Large intestine (tissue), 3 donors: ENCODE measurements around the gene H2BK1. TPM values are rescaled to one million over a fixed set of nuclear protein-coding genes. Genes with fewer than 3 reads are reported as not detected.
A peak's percentile ranks its signal among the peaks of the same experiment; 100 is the strongest.

Source experiments
- DNase-seq, 2 donors: peaks; one replicate each; pipeline versions ENCODE4 v3.0.0 to v3.0.0-alpha.2; 2013
- H3K27ac ChIP-seq: one replicate; pipeline ENCODE4 v1.5.1; 2013; ENCODE audit warnings: low read length
- H3K27me3 ChIP-seq: 2 replicates; pipeline ENCODE4 v1.6.1; 2013; ENCODE audit warnings: low read length; ENCODE audit not compliant: control insufficient read depth, insufficient read depth
- H3K36me3 ChIP-seq: 2 replicates; pipeline ENCODE4 v1.6.1; 2013; ENCODE audit warnings: low read length; ENCODE audit not compliant: control insufficient read depth, insufficient read depth
- H3K4me1 ChIP-seq: one replicate; pipeline ENCODE4 v1.6.1; 2013; ENCODE audit warnings: low read length; ENCODE audit not compliant: control insufficient read depth, insufficient read depth
- H3K4me3 ChIP-seq: one replicate; pipeline ENCODE4 v1.5.1; 2013; ENCODE audit warnings: low read length
- H3K9me3 ChIP-seq: one replicate; pipeline ENCODE4 v1.6.1; 2013; ENCODE audit warnings: mild to moderate bottlenecking, low read depth, low read length, moderate library complexity; ENCODE audit not compliant: control insufficient read depth
- WGBS: methylation state at CpG from one replicate; pipeline ENCODE4 v1.1.5; 2013; ENCODE audit warnings: low lambda C conversion rate; ENCODE audit not compliant: insufficient coverage; 5-methylcytosine and 5-hydroxymethylcytosine counted together
- polyA plus RNA-seq: library from polyadenylated mRNA; unstranded; fragments of 120-200 nt; gene quantifications from one replicate; pipeline ENCODE4 v1.2.1, GENCODE V29; 2013

H2BK1 gene
- polyA plus RNA-seq, 1 donor = not detected

DNA sequence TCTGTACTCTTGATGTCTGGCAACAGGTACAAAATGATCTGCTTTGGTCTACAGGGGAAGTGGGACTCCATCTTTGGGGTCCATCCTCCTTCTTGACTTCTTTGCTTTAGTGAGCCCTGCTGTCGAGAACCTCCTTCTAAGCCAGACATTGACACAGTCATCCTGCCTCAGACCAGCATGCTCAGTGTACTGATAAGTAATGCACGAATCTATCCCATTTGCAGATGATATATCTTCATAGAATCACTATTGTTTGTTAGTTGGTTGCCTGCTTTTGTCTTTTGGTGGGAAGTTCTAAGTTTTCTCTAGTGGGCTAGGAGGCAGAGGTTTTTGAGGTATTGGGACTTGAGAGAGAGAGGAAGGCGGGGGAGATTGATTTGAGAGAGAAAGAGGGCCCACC is 8.9 kb downstream of the H2BK1 start:
- Histone ChIP-seq H3K4me1 (no peaks in the 10 kb centered on the region), H3K4me3 (no peak overlapping the region), H3K27ac (no peak overlapping the region), H3K36me3 (no peaks in the 10 kb centered on the region), H3K9me3 (no peaks in the 10 kb centered on the region), H3K27me3 (peaks cover 42% of the 10 kb centered on the region)
- DNase-seq = no peak
- no CpG with 5 or more reads among the region's 3 CpGs for WGBS

DNA sequence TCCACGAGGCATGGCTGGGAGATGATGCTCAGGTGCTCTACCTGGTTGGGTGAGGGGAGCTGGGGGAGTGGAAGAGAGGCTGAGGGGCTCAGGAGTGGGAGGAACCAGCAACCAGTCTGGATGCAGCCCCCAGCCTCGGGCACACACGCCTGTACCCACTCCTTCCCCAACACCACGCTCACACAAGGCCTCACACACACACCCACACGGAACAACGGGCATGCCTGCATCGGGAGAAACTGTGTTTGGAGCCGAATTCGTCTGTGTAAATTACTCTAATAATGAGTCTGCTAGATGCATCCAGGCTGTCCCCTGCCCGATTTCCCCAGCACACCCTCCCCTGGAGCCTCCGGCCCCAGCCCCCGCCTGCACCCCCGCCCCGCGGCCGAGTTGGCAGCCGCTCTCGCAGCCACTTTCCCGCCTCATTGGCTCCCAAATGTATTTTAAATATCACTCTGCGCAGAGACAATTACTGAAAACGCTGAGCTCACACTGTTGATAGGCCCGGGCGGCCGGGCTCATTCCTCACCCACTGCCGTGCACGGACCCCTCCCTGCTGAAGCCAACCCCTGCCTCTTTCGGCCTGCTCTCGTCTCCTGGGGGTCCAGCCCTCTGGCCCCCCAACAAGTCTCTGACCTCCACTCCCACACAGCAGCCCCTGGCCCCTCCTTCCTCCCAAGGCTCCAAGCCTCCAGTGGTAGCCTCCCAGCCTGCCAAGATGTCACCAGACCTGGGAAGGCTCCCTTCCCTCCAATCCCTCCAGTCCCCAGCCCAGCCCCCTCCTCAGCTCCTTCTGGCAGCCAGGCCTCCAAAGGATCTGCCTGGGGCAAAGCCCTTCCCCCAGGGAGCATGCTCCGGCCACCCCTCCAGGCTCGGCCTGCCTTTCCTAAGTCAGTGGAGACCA is 11.1 kb downstream of the H2BK1 start:
- no peak overlapping the region for H3K27ac ChIP-seq
- H3K4me1 ChIP-seq = no peaks in the 10 kb centered on the region
- H3K36me3 ChIP-seq = no peaks in the 10 kb centered on the region
- peaks cover 38% of the 10 kb centered on the region for H3K27me3 ChIP-seq
- H3K4me3 ChIP-seq = no peak overlapping the region
- no CpG with 5 or more reads among the region's 30 CpGs for WGBS
- DNase-seq = peak; percentile 12 to 23
- no peaks in the 10 kb centered on the region for H3K9me3 ChIP-seq

DNA sequence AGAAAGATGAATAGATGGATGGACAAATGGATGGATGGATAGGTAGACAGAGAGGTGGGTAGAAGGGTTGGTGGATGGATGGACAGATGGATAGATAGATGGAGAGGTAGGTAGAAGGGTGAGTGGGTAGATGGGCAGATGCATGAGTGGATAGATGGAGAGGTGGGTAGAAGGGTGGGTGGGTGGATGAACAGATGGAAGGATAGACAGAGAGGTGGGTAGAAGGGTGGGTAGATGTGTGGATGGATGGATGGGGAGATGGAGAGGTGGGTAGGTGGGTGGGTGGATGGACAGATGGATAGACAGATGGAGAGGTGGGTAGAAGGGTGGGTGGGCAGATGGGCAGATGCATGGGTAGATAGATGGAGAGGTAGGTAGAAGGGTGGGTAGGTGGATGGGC is 12.4 kb downstream of the H2BK1 start:
- DNase-seq = no peak
- H3K9me3 ChIP-seq = no peaks in the 10 kb centered on the region
- no peak overlapping the region for H3K27ac ChIP-seq
- H3K27me3 ChIP-seq = peaks cover 29% of the 10 kb centered on the region
- no peak overlapping the region for H3K4me3 ChIP-seq
- no peaks in the 10 kb centered on the region for H3K4me1 ChIP-seq
- H3K36me3 ChIP-seq = no peaks in the 10 kb centered on the region

DNA sequence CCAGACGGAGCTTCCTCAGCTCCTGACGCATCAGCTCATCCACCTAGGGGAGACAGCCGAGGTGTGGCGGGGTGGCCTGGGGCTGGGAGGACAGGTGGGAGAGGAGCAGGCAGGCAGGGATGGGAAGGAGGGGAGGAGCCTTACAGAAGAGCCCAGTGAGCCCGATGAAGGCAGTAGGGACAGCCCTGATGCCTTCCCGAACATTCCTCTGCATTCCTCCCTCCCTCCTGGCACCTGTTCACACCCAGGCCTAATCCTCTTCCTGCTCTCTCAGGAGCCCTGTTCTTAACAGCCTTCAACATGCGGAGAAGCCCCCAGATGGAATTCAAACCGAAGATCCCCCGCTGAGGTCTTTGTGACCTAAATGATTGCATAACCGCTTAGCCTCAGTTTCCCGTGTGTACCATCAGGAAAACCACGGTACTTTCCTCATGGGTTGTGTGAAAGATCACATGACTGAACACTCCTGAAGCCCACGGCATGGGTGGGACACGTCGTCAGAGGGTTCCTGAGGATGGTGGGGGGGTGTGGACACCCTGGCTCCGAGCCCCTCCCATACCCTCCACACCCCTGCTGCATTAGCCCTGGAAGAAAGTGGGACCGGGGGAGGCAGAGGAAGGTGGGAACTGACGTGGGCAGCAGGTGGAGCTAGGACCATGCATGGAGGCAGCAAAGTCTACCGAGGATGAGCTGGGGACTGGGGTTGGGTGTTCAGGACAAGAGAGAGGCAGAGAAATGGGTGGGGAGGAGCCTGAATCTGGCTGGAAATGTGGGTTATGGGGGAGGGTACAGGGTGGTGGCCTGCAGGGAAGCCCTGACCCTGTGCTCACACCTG is 14.5 kb downstream of the H2BK1 start:
- H3K27me3 ChIP-seq = peaks cover 24% of the 10 kb centered on the region
- H3K4me3 ChIP-seq = no peak overlapping the region
- H3K27ac ChIP-seq = no peak overlapping the region
- WGBS = no CpG with 5 or more reads among the region's 19 CpGs
- no peaks in the 10 kb centered on the region for H3K4me1 ChIP-seq
- H3K9me3 ChIP-seq = no peaks in the 10 kb centered on the region
- no peaks in the 10 kb centered on the region for H3K36me3 ChIP-seq
- no peak for DNase-seq

DNA sequence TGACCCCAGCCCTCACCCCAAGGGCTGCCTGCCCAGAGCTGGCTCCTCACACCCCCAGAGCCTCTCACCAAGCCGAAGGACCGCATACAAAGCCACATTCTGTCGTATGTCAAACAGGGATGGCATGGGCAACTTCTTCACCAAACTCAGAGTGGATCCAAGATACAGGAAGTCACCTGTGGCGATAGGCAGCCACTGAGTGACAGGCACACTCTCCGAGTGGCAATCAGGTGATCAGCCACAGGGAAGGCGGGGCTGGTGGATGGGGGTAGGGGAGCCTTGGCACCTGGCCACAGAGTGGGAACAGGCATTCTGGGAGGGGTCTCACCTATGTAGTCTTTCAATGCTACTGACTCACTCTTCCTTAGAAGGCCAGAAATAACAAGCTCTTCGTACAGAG is 16.1 kb downstream of the H2BK1 start:
- Histone ChIP-seq H3K4me1 (no peaks in the 10 kb centered on the region), H3K4me3 (no peak overlapping the region), H3K36me3 (no peaks in the 10 kb centered on the region), H3K27ac (no peak overlapping the region), H3K27me3 (peaks cover 27% of the 10 kb centered on the region), H3K9me3 (no peaks in the 10 kb centered on the region)
- no CpG with 5 or more reads among the region's 7 CpGs for WGBS
- no peak for DNase-seq

DNA sequence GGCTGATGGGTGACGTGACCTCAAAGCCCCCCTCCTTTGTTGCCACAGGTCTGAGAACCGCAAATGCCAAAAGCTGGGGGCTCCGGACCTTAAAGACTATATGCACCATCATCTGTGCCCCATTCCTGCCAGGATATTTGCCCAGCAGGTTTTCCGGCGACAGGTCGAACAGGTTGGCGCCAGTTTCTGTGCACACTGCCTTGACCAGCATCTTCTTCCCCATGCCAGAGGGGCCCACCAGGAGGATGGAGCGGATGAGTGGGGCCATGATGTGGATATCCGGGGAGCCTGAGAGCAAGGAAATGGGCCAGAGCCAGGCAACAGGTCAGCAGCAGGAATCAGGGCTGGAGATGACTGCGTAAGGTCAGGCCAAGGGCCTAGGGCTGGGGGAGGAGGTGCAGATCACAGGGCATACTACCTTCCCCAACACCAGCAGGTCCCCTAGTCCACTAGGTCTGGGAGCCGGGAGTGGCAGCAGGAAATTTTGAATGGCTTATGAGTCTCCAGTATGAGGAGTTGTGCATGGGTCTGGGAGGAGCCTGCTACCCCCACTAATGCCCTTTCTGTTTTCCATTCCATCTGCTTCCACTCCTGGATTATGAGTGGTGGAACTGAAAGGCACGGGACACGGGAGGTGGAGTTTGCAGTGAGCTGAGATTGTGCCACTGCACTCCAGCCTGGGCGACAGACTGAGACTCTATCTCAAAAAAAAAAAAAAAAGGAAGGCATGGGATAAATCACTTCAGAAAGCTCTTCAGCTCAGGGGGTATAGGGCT is 16.9 kb downstream of the H2BK1 start:
- H3K27ac ChIP-seq = no peak overlapping the region
- H3K36me3 ChIP-seq = no peaks in the 10 kb centered on the region
- no peak for DNase-seq
- no CpG with 5 or more reads among the region's 14 CpGs for WGBS
- H3K27me3 ChIP-seq = peaks cover 27% of the 10 kb centered on the region
- H3K4me3 ChIP-seq = no peak overlapping the region
- H3K9me3 ChIP-seq = no peaks in the 10 kb centered on the region
- H3K4me1 ChIP-seq = no peaks in the 10 kb centered on the region

DNA sequence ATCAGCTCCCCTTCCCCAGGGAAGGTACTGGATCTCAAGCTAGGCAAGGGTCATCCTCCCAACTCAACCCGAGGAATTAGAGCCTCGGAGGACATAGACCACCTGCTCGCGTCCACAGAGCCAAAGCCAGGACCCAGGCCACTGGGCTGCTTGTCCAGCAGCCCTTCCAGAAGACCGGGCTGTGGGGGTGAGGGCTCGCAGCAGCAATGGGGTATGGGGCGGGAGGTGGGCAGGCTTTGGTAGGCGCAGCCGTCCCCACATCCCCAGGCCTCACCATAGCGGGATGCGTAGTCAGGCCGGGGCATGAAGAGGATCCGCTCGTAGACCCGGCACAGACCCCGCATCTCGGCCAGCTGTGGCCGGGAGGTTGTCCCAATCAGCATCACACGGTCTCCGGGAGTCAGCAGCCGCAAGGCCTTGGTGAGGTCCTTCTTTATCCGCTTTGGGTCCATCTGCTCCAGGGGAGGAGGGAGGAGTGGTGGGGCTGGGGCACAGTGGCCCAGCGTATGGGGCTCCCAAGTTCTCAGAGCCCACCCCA is 18.2 kb downstream of the H2BK1 start:
- Histone ChIP-seq H3K4me1 (no peaks in the 10 kb centered on the region), H3K27ac (no peak overlapping the region), H3K36me3 (no peaks in the 10 kb centered on the region), H3K4me3 (no peak overlapping the region), H3K27me3 (peaks cover 28% of the 10 kb centered on the region), H3K9me3 (no peaks in the 10 kb centered on the region)
- WGBS = no CpG with 5 or more reads among the region's 23 CpGs
- DNase-seq = no peak

DNA sequence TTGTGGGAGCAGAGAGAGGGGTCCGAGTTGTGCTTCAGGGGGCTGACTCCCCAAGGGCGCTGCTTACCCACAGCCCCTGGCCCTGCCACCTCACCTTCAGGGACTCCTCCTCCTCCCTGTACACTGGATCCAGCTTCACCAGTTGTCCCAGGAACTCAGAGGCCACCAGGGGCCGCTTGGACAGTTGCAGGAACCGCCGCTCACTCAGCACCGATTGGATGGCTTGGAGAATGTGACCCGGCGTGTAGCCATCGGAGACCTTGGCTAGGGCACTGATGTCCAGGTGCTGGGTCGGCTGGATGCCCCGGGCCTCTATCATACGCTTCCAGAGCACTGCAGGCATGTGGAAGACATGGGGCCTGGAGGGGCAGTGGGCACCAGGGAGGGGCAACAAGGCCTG is 18.7 kb downstream of the H2BK1 start:
- H3K4me3 ChIP-seq = no peak overlapping the region
- no CpG with 5 or more reads among the region's 12 CpGs for WGBS
- H3K27me3 ChIP-seq = peaks cover 26% of the 10 kb centered on the region
- H3K9me3 ChIP-seq = no peaks in the 10 kb centered on the region
- no peaks in the 10 kb centered on the region for H3K36me3 ChIP-seq
- DNase-seq = no peak
- no peaks in the 10 kb centered on the region for H3K4me1 ChIP-seq
- H3K27ac ChIP-seq = no peak overlapping the region

DNA sequence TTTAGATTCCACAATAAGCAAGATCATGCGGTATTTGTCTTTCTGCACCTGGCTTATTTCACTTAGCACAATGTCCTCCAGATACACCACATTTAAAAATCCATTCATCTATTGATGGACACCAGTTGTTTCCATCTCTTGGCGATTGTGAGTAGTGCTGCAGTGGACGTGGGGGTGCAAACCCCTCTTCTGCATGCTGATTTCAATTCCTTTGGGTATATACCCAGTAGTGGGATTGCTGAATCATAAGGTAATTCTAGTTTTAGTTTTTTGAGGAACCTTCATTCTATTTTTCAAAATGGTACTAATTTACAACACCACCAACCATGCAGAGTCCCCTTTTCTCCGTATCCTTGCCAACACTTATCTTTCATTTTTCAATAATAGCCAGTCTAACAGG is 21.2 kb downstream of the H2BK1 start:
- Histone ChIP-seq H3K4me1 (no peaks in the 10 kb centered on the region), H3K9me3 (no peaks in the 10 kb centered on the region), H3K4me3 (no peak overlapping the region), H3K27me3 (peaks cover 11% of the 10 kb centered on the region), H3K27ac (no peak overlapping the region), H3K36me3 (no peaks in the 10 kb centered on the region)
- no peak for DNase-seq
- 67% methylated on average over 1 of the region's 4 CpGs for WGBS

DNA sequence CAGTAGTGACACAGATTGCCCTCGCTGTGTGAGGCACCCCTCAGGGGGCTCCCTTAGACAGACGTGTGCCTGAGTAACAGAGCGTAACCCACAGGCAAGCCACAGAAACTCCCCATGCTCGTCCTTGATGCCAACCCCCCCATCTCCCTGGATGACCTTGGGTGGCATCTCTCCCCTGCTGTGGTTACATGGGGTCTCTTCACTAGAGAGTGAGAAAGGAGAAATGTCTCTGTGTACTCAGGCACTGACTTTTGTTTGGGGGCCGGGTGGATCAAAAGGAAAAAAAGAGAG is 22.1 kb downstream of the H2BK1 start:
- Histone ChIP-seq H3K36me3 (no peaks in the 10 kb centered on the region), H3K4me1 (no peaks in the 10 kb centered on the region), H3K27ac (no peak overlapping the region), H3K27me3 (peaks cover 11% of the 10 kb centered on the region), H3K9me3 (no peaks in the 10 kb centered on the region), H3K4me3 (no peak overlapping the region)
- no peak for DNase-seq
- no CpG with 5 or more reads among the region's 5 CpGs for WGBS
